ENCODE data around the gene MMP14. TPM values are rescaled to one million over a fixed set of nuclear protein-coding genes. Genes with fewer than 3 reads are reported as not detected.

MMP14 gene
- total and polyA plus RNA-seq, 2 of the 13 experiments (the other 11 are each of a cell fraction or from before 2014, with no cell fraction given), result 5.2 to 9.8 TPM

GRCh38 chr14:22852940-22853767 lies 16.8 kb downstream of the MMP14 start (continued):
- TF ChIP-seq KLF11 (CRISPR knock-in tag; IDR thresholded peaks at IDR 0.05) (no peak), THAP8 (CRISPR knock-in tag; IDR thresholded peaks at IDR 0.05; ENCODE audit: borderline replicate concordance) (no peak), SMARCE1 (IDR thresholded peaks at IDR 0.05; ENCODE audit: borderline replicate concordance) (no peak), HOXA7 (CRISPR knock-in tag; IDR thresholded peaks at IDR 0.05) (no peak), MXD1 (CRISPR knock-in tag; IDR thresholded peaks at IDR 0.05) (peak; percentile 87), BORCS8-MEF2B (CRISPR knock-in tag; IDR thresholded peaks at IDR 0.05) (peak; percentile 91), ELF3 (CRISPR knock-in tag; IDR thresholded peaks at IDR 0.05) (peak; percentile 60; the same call in 1 of the 2 replicates), SALL2 (CRISPR knock-in tag; IDR thresholded peaks at IDR 0.05) (no peak), ZBTB40 (IDR thresholded peaks at IDR 0.05) (no peak), ZBTB40 (CRISPR knock-in tag; IDR thresholded peaks at IDR 0.05) (peak; percentile 62; the same call in 1 of the 2 replicates), ZBTB21 (CRISPR knock-in tag; IDR thresholded peaks at IDR 0.05) (no peak), MLX (CRISPR knock-in tag; IDR thresholded peaks at IDR 0.05) (no peak), ATF7-NPFF (CRISPR knock-in tag; IDR thresholded peaks at IDR 0.05; ENCODE audit: low read depth) (peak; percentile 52; the same call in 1 of the 2 replicates), JARID2 (CRISPR knock-in tag; IDR thresholded peaks at IDR 0.05; ENCODE audit: insufficient replicate concordance) (peak; percentile 46), ZNF577 (CRISPR knock-in tag; IDR thresholded peaks at IDR 0.05; ENCODE audit: borderline replicate concordance, low read depth) (no peak), HBP1 (CRISPR knock-in tag; IDR thresholded peaks at IDR 0.05; ENCODE audit: low read depth) (peak; percentile 82; the same call in 1 of the 2 replicates), NRL (CRISPR knock-in tag; IDR thresholded peaks at IDR 0.05; ENCODE audit: borderline replicate concordance) (peak; percentile 96)
